Transverse colon (tissue), 4 donors: ENCODE data around the gene DOHH. TPM values are rescaled to one million over a fixed set of nuclear protein-coding genes. Genes with fewer than 3 reads are reported as not detected.
"Not testable (repeated sequence)": the region's sequence is repeated elsewhere in the genome, so short reads cannot be mapped to it uniquely, and the experiment has no call there.

ENCODE experiments used
- DNase-seq: peaks from one replicate; pipeline ENCODE4 v3.0.0-alpha.2; 2019
- H3K27ac ChIP-seq, 4 donors: fragments of 200-600 bp; sonication (generic); 2 replicates each; pipeline ENCODE4 v1.5.1; 2016 to 2018; ENCODE audit warnings: inconsistent platforms in 4 of 4
- H3K27me3 ChIP-seq: fragments of 200-600 bp; sonication (generic); 2 replicates; pipeline ENCODE4 v1.5.1; 2017; ENCODE audit warnings: inconsistent platforms
- H3K36me3 ChIP-seq, 4 donors: fragments of 200-600 bp; sonication (generic); 2 replicates each; pipeline ENCODE4 v1.5.1; 2017 to 2019; ENCODE audit warnings: inconsistent platforms in 4 of 4
- H3K4me1 ChIP-seq, 4 donors: fragments of 200-600 bp; sonication (generic); 2 replicates each; pipeline ENCODE4 v1.5.1; 2017 to 2020; ENCODE audit warnings: inconsistent platforms in 4 of 4
- H3K4me3 ChIP-seq, 4 donors: fragments of 200-600 bp; sonication (generic); 1 replicate in 1 of 4; 2 replicates in 3 of 4; pipeline versions ENCODE4 v1.5.1 to v1.6.1; 2017 to 2019; ENCODE audit warnings: inconsistent platforms in 4 of 4
- H3K9me3 ChIP-seq, 2 donors: fragments of 200-600 bp; sonication (generic); 2 replicates each; pipeline ENCODE4 v1.5.1; 2017 to 2019; ENCODE audit warnings: inconsistent platforms in 2 of 2
- CTCF ChIP-seq, 5 experiments: fragments of 200-600 bp in 3 of 5; fragments of 450-650 bp in 2 of 5; sonication (generic) in 3 of 5; IDR thresholded peaks; 1 replicate in 2 of 5; 2 replicates in 3 of 5; pipeline ENCODE4 v1.5.1; 2016 to 2017; ENCODE audit warnings: antibody characterized with exemption in 5 of 5, inconsistent platforms in 3 of 5, mild to moderate bottlenecking in 2 of 5, moderate library complexity in 1 of 5
- EP300 ChIP-seq: sonication (generic); formaldehyde crosslinking; IDR thresholded peaks from one replicate; pipeline ENCODE4 v1.6.1; 2017; ENCODE audit warnings: antibody characterized with exemption, low read depth
- POLR2A ChIP-seq: fragments of 450-650 bp; IDR thresholded peaks from one replicate; pipeline ENCODE4 v1.6.1; 2016; ENCODE audit warnings: antibody characterized with exemption, mild to moderate bottlenecking, moderate library complexity
- POLR2AphosphoS5 ChIP-seq, 3 donors: sonication (generic); formaldehyde crosslinking; IDR thresholded peaks; one replicate each; pipeline ENCODE4 v1.6.1; 2016; ENCODE audit warnings: antibody characterized with exemption in 3 of 3
- WGBS, 2 donors: methylation state at CpG; one replicate each; pipeline ENCODE4 v1.1.5; 2018; ENCODE audit warnings: low coverage in 1 of 2; 5-methylcytosine and 5-hydroxymethylcytosine counted together
- in situ Hi-C, 4 donors: fragments of 200-750 bp; cut with MboI; loops; one replicate each; pipeline versions ENCODE4 v1.15.0 to v1.15.1; 2017; ENCODE audit warnings: low sequenced_read_pairs in 3 of 4, low pct_ligation_motif_present in 1 of 4, low pct_unique_long_range_greater_than_20kb in 1 of 4
- intact Hi-C: fragments of 100-400 bp; cut with DNase I; formaldehyde crosslinking; loops from one replicate; pipeline ENCODE4 v1.15.1; 2023; ENCODE audit warnings: low total_unique reads
- total RNA-seq, 4 donors: library from RNA; depleted of rRNA; stranded (reverse); fragments of >200 nt; gene quantifications; one replicate each; pipeline ENCODE4 v1.1.0, GENCODE V29; 2016

Gene DOHH
- total RNA-seq, 4 donors from 2014 or later, result 7.2 to 13.5 (median 10.8) TPM

- intact Hi-C loops, result loop anchor here (2.0 kb wide), 1 partner anchor 15 kb away; no protein-coding TSS in a partner anchor
- TF ChIP-seq POLR2A, result no peak
- TF ChIP-seq CTCF (IDR thresholded peaks at IDR 0.05), result no peak
- TF ChIP-seq POLR2AphosphoS5 (IDR thresholded peaks at IDR 0.05), result no peak
- no peak for TF ChIP-seq EP300
- H3K4me3 ChIP-seq, result no peak overlapping the region
- DNase-seq, result no peak
- no peak overlapping the region for H3K27ac ChIP-seq
- WGBS, 2 donors, result 83% methylated on average over 26 of the region's 26 CpGs; no CpG with 5 or more reads in 1 of the 2 donors
- in situ Hi-C loops, result no loop called here
- H3K36me3 ChIP-seq, result no peaks in the 10 kb centered on the region
- H3K9me3 ChIP-seq, result no peaks in the 10 kb centered on the region
- peaks cover 2 to 24% (median 14%) of the 10 kb centered on the region in 4 donors for H3K4me1 ChIP-seq
- no peaks in the 10 kb centered on the region for H3K27me3 ChIP-seq
These were observed 11.2 kb upstream of the DOHH start for GRCh38 chr19:3511506-3512251.

- intact Hi-C loops (no loop called here), in situ Hi-C loops (no loop called here)
- 93% methylated on average over 21 of the region's 22 CpGs; no CpG with 5 or more reads in 1 of the 2 donors for WGBS, 2 donors
- Histone ChIP-seq H3K36me3 (no peaks in the 10 kb centered on the region), H3K9me3 (no peaks in the 10 kb centered on the region), H3K27ac (no peak overlapping the region), H3K4me1 (peaks cover 0 to 20% (median 9%) of the 10 kb centered on the region in 4 donors), H3K27me3 (no peaks in the 10 kb centered on the region), H3K4me3 (no peak overlapping the region)
- no peak for DNase-seq
- TF ChIP-seq POLR2AphosphoS5 (IDR thresholded peaks at IDR 0.05) (no peak), EP300 (no peak), CTCF (IDR thresholded peaks at IDR 0.05) (no peak), POLR2A (no peak)
These were observed 10.3 kb upstream of the DOHH start for GRCh38 chr19:3510727-3511126.

- H3K4me1 ChIP-seq, result peaks cover 5 to 23% (median 14%) of the 10 kb centered on the region in 4 donors
- intact Hi-C loops, result no loop called here
- no peak overlapping the region for H3K4me3 ChIP-seq
- H3K27ac ChIP-seq, result no peak overlapping the region
- 90% methylated on average over 15 of the region's 15 CpGs; no CpG with 5 or more reads in 1 of the 2 donors for WGBS, 2 donors
- no peak for DNase-seq
- no peaks in the 10 kb centered on the region for H3K36me3 ChIP-seq
- in situ Hi-C loops, result no loop called here
- H3K9me3 ChIP-seq, result no peaks in the 10 kb centered on the region
- TF ChIP-seq CTCF (IDR thresholded peaks at IDR 0.05) (no peak), EP300 (no peak), POLR2AphosphoS5 (IDR thresholded peaks at IDR 0.05) (no peak), POLR2A (no peak)
- no peaks in the 10 kb centered on the region for H3K27me3 ChIP-seq
These were observed 9.1 kb upstream of the DOHH start for GRCh38 chr19:3509566-3509989.

DNA sequence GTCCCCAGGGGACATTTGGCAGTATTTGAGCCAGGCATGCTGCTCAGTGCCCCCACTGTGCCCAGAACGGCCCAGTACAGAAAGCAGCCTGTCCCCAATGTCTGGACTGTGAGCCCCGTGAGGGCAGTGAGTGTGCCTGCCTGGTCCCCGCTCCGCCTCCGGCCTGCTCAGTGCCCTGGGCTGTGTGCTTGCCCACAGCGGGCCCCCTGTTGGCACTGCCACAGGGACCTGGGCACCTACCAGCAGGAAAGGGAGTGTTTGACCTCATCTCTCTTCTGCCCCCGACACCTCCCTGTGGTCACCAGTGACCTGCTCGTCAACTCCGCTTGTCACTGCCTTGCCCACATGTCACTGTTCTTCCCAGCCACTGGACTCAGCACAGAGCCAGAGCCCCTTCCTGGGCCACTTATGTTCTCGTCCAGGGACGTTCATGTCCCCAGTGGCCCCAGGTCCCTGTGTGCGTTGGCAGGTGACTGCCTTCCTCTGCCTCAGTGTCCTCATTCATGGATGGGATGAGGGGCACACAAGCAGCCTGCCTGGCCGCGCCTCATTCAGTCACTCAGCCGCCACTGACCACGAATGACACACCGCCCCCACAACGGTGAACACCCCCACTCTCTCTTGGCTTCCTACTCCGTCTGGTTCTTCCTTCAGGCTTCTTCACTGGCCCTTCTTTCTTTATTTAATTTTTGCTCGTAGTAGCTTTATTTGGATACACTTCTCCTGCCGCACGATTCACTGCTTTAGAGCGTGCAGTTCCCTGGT, 8.5 kb upstream of the DOHH start:
- 85 to 93% methylated on average over 3 to 23 of the region's 23 CpGs for WGBS, 2 donors
- Histone ChIP-seq H3K4me1 (peaks cover 5 to 23% (median 14%) of the 10 kb centered on the region in 4 donors), H3K9me3 (no peaks in the 10 kb centered on the region), H3K36me3 (no peaks in the 10 kb centered on the region), H3K4me3 (no peak overlapping the region), H3K27ac (no peak overlapping the region), H3K27me3 (no peaks in the 10 kb centered on the region)
- TF ChIP-seq CTCF (IDR thresholded peaks at IDR 0.05) (no peak), EP300 (no peak), POLR2A (no peak), POLR2AphosphoS5 (IDR thresholded peaks at IDR 0.05) (no peak)
- DNase-seq, result no peak
- intact Hi-C loops, result no loop called here
- in situ Hi-C loops, result no loop called here

GRCh38 chr19:3508121-3508661, 7.7 kb upstream of the DOHH start:
- H3K4me1 ChIP-seq, result peaks cover 5 to 23% (median 14%) of the 10 kb centered on the region in 4 donors

More at GRCh38 chr19:3508121-3508661, 7.7 kb upstream of the DOHH start:
- H3K27me3 ChIP-seq, in situ Hi-C loops, DNase-seq, intact Hi-C loops, H3K9me3 ChIP-seq, H3K4me3 ChIP-seq, H3K36me3 ChIP-seq: not testable (repeated sequence)
- 20 to 96% methylated on average over 1 to 18 of the region's 18 CpGs for WGBS, 2 donors
- H3K27ac ChIP-seq, result peak overlapping the region in 1 of 4 donors; percentile 94
